WTC11 (cell line): ENCODE data around the gene MAGEA11.

ENCODE experiments used
- ATF3 ChIP-seq: sonication (generic); formaldehyde crosslinking; conservative IDR thresholded peaks from 2 replicates; pipeline ENCODE4 v1.8.1; 2022; ENCODE audit warnings: mild to moderate bottlenecking, missing genetic modification reagents
- CTCF ChIP-seq: fragments of 200-600 bp; IDR thresholded peaks from 2 replicates; pipeline ENCODE4 v1.8.0; 2022; ENCODE audit warnings: antibody characterized with exemption
- E2F4 ChIP-seq: sonication (generic); formaldehyde crosslinking; IDR thresholded peaks from 2 replicates; pipeline ENCODE4 v1.8.1; 2022; ENCODE audit warnings: low read depth, mild to moderate bottlenecking, moderate library complexity, missing genetic modification reagents, borderline replicate concordance
- ETV6 ChIP-seq: sonication (generic); formaldehyde crosslinking; IDR thresholded peaks from 2 replicates; pipeline ENCODE4 v1.8.1; 2022; ENCODE audit warnings: mild to moderate bottlenecking, missing genetic modification reagents
- JAZF1 ChIP-seq: fragments of 250-450 bp; sonication (Bioruptor Pico); IDR thresholded peaks from 2 replicates; pipeline ENCODE4 v1.9.0; 2021; ENCODE audit warnings: moderate library complexity, mild to moderate bottlenecking, inconsistent platforms
- SP1 ChIP-seq: sonication (generic); formaldehyde crosslinking; conservative IDR thresholded peaks from 2 replicates; pipeline ENCODE4 v1.8.1; 2022; ENCODE audit warnings: missing genetic modification reagents
- ZNF263 ChIP-seq: sonication (generic); formaldehyde crosslinking; IDR thresholded peaks from 2 replicates; pipeline ENCODE4 v1.8.1; 2022; ENCODE audit warnings: low read depth, mild to moderate bottlenecking, moderate library complexity, missing genetic modification reagents
- ZNF512 ChIP-seq: sonication (generic); formaldehyde crosslinking; IDR thresholded peaks from 2 replicates; pipeline ENCODE4 v1.8.1; 2022; ENCODE audit warnings: missing genetic modification reagents, borderline replicate concordance
- TF ChIP-seq, protein P1 (sequence below): sonication (generic); formaldehyde crosslinking; IDR thresholded peaks from 2 replicates; pipeline ENCODE4 v1.8.0; 2022; ENCODE audit warnings: mild to moderate bottlenecking, missing genetic modification reagents
- TF ChIP-seq, protein P2 (sequence below): sonication (generic); formaldehyde crosslinking; IDR thresholded peaks from 2 replicates; pipeline ENCODE4 v1.8.1; 2023; ENCODE audit warnings: mild to moderate bottlenecking, missing genetic modification reagents, moderate library complexity
- TF ChIP-seq, protein P3 (sequence below): sonication (generic); formaldehyde crosslinking; IDR thresholded peaks from 2 replicates; pipeline ENCODE4 v1.8.0; 2022; ENCODE audit warnings: missing genetic modification reagents

- TF ChIP-seq SP1 (CRISPR knock-in tag) (no peak), E2F4 (CRISPR knock-in tag) (no peak), ETV6 (CRISPR knock-in tag) (no peak), ZNF512 (CRISPR knock-in tag) (no peak), JAZF1 (CRISPR knock-in tag) (no peak), ATF3 (CRISPR knock-in tag) (no peak), CTCF (no peak), ZNF263 (CRISPR knock-in tag) (no peak)
- TF ChIP-seq, protein P1, sequence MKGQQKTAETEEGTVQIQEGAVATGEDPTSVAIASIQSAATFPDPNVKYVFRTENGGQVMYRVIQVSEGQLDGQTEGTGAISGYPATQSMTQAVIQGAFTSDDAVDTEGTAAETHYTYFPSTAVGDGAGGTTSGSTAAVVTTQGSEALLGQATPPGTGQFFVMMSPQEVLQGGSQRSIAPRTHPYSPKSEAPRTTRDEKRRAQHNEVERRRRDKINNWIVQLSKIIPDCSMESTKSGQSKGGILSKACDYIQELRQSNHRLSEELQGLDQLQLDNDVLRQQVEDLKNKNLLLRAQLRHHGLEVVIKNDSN (CRISPR knock-in tag), result no peak
- TF ChIP-seq, protein P2, sequence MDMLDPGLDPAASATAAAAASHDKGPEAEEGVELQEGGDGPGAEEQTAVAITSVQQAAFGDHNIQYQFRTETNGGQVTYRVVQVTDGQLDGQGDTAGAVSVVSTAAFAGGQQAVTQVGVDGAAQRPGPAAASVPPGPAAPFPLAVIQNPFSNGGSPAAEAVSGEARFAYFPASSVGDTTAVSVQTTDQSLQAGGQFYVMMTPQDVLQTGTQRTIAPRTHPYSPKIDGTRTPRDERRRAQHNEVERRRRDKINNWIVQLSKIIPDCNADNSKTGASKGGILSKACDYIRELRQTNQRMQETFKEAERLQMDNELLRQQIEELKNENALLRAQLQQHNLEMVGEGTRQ (CRISPR knock-in tag), result no peak
- TF ChIP-seq, protein P3, sequence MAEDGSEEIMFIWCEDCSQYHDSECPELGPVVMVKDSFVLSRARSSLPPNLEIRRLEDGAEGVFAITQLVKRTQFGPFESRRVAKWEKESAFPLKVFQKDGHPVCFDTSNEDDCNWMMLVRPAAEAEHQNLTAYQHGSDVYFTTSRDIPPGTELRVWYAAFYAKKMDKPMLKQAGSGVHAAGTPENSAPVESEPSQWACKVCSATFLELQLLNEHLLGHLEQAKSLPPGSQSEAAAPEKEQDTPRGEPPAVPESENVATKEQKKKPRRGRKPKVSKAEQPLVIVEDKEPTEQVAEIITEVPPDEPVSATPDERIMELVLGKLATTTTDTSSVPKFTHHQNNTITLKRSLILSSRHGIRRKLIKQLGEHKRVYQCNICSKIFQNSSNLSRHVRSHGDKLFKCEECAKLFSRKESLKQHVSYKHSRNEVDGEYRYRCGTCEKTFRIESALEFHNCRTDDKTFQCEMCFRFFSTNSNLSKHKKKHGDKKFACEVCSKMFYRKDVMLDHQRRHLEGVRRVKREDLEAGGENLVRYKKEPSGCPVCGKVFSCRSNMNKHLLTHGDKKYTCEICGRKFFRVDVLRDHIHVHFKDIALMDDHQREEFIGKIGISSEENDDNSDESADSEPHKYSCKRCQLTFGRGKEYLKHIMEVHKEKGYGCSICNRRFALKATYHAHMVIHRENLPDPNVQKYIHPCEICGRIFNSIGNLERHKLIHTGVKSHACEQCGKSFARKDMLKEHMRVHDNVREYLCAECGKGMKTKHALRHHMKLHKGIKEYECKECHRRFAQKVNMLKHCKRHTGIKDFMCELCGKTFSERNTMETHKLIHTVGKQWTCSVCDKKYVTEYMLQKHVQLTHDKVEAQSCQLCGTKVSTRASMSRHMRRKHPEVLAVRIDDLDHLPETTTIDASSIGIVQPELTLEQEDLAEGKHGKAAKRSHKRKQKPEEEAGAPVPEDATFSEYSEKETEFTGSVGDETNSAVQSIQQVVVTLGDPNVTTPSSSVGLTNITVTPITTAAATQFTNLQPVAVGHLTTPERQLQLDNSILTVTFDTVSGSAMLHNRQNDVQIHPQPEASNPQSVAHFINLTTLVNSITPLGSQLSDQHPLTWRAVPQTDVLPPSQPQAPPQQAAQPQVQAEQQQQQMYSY (CRISPR knock-in tag), result no peak
Observed at GRCh38 chrX:149759824-149760223, 48.0 kb downstream of the MAGEA11 start.
